Stimulated activated naive B cell treated with anti-CD40 and anti-IgM and Interleukin-4, amounts not matched to agents 10 μg/mL and 1 μg/mL and 100 μg/mL, for 72 hours (primary cell): ENCODE measurements around the gene TSPAN6.

Experiments used
- ATAC-seq, 2 donors: fragments of 150-1000 bp; cut with Tn5 transposase; replicated peaks; 2 replicates each; pipeline ENCODE4 v1.10.0; 2021; ENCODE audit warnings: moderate library complexity in 1 of 2
- DNase-seq: peaks from one replicate; pipeline ENCODE4 v3.0.0; 2021
- H3K27ac Mint-ChIP-seq: one replicate; pipeline ENCODE4 v1.8.0; 2022; ENCODE audit warnings: mild to moderate bottlenecking, mixed read lengths
- H3K27me3 Mint-ChIP-seq, 2 donors: one replicate each; pipeline ENCODE4 v1.8.0; 2022; ENCODE audit warnings: mixed read lengths in 2 of 2
- H3K36me3 Mint-ChIP-seq, 2 donors: one replicate each; pipeline ENCODE4 v1.8.0; 2022; ENCODE audit warnings: mixed read lengths in 2 of 2, mild to moderate bottlenecking in 1 of 2
- H3K4me1 Mint-ChIP-seq, 2 donors: one replicate each; pipeline ENCODE4 v1.8.0; 2022; ENCODE audit warnings: mixed read lengths in 2 of 2, mild to moderate bottlenecking in 1 of 2
- H3K4me3 Mint-ChIP-seq, 2 donors: one replicate each; pipeline ENCODE4 v1.8.0; 2022; ENCODE audit warnings: mild to moderate bottlenecking in 2 of 2, mixed read lengths in 2 of 2, moderate library complexity in 1 of 2
- H3K9me3 Mint-ChIP-seq, 2 donors: one replicate each; pipeline ENCODE4 v1.8.0; 2022; ENCODE audit warnings: mixed read lengths in 2 of 2, mild to moderate bottlenecking in 1 of 2

The TSPAN6 gene

GRCh38 chrX:100635040-100635439 is 1.6 kb downstream of the TSPAN6 start:
- Mint-ChIP-seq H3K4me1 (peaks cover 5 to 11% of the 10 kb centered on the region in 2 donors), H3K9me3 (peaks cover 0 to 2% of the 10 kb centered on the region in 2 donors), H3K4me3 (no peak overlapping the region), H3K36me3 (no peaks in the 10 kb centered on the region), H3K27me3 (peaks cover 32 to 44% of the 10 kb centered on the region in 2 donors), H3K27ac (no peak overlapping the region)
- DNase-seq (no peak), ATAC-seq (no peak)

GRCh38 chrX:100625985-100626491 is 10.6 kb downstream of the TSPAN6 start:
- Mint-ChIP-seq H3K9me3 (no peaks in the 10 kb centered on the region), H3K27me3 (peaks cover 7 to 33% of the 10 kb centered on the region in 2 donors), H3K4me1 (peaks cover 8% of the 10 kb centered on the region in 2 donors), H3K27ac (no peak overlapping the region), H3K36me3 (no peaks in the 10 kb centered on the region), H3K4me3 (no peak overlapping the region)
- ATAC-seq (peak; percentile 94), DNase-seq (peak; percentile 44)

DNA sequence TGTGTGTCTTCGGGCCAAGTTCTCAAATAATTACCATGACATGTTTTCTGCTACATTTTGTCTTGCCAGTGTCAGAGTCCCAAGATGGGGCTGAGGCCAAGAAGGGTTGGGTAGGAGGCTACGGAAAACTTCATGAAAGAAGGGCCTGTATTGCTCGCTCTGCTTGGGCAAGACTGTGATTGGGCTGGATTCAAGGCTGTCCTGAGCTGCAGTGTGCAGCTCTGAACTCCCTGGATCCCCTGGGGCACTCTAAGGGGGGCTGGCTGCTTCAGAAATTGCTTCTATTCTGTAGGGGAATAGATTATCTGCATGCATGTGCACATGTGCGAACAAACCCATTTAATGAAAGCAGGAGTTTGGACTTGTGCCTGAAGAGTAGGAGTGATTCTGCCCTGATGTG is 13.6 kb downstream of the TSPAN6 start:
- no peak for DNase-seq
- Mint-ChIP-seq H3K27ac (no peak overlapping the region), H3K4me1 (peaks cover 8% of the 10 kb centered on the region in 2 donors), H3K9me3 (peaks cover 0 to 3% of the 10 kb centered on the region in 2 donors), H3K36me3 (no peaks in the 10 kb centered on the region), H3K4me3 (no peak overlapping the region), H3K27me3 (peaks cover 21% of the 10 kb centered on the region in 2 donors)
- ATAC-seq, result no peak

GRCh38 chrX:100615005-100615404 is 21.6 kb downstream of the TSPAN6 start:
- no peak overlapping the region for H3K4me3 Mint-ChIP-seq
- H3K27ac Mint-ChIP-seq, result no peak overlapping the region
- no peaks in the 10 kb centered on the region for H3K4me1 Mint-ChIP-seq
- peak; percentile 95 to 99 for ATAC-seq
- H3K27me3 Mint-ChIP-seq, result peaks cover 27 to 43% of the 10 kb centered on the region in 2 donors
- no peaks in the 10 kb centered on the region for H3K9me3 Mint-ChIP-seq
- peak; percentile 19 for DNase-seq
- H3K36me3 Mint-ChIP-seq, result no peaks in the 10 kb centered on the region

- no peak for DNase-seq
- no peak for ATAC-seq
- Mint-ChIP-seq H3K27me3 (peaks cover 14 to 42% of the 10 kb centered on the region in 2 donors), H3K27ac (no peak overlapping the region), H3K36me3 (no peaks in the 10 kb centered on the region), H3K4me3 (no peak overlapping the region), H3K4me1 (peaks cover 0 to under 1% of the 10 kb centered on the region in 2 donors), H3K9me3 (no peaks in the 10 kb centered on the region)
Observed at GRCh38 chrX:100611951-100612350, 24.7 kb downstream of the TSPAN6 start.

- Mint-ChIP-seq H3K9me3 (no peaks in the 10 kb centered on the region), H3K27ac (no peak overlapping the region), H3K27me3 (peaks cover 4 to 34% of the 10 kb centered on the region in 2 donors), H3K36me3 (no peaks in the 10 kb centered on the region), H3K4me1 (peaks cover 4 to 7% of the 10 kb centered on the region in 2 donors), H3K4me3 (no peak overlapping the region)
- ATAC-seq (no peak), DNase-seq (no peak)
Observed at GRCh38 chrX:100609591-100609990, 27.0 kb downstream of the TSPAN6 start.

GRCh38 chrX:100606753-100607152 is 29.9 kb downstream of the TSPAN6 start:
- peaks cover 4 to 7% of the 10 kb centered on the region in 2 donors for H3K4me1 Mint-ChIP-seq
- no peaks in the 10 kb centered on the region for H3K36me3 Mint-ChIP-seq
- H3K4me3 Mint-ChIP-seq, result no peak overlapping the region
- no peaks in the 10 kb centered on the region for H3K9me3 Mint-ChIP-seq
- ATAC-seq (peak; percentile 80 to 94), DNase-seq (no peak)
- H3K27ac Mint-ChIP-seq, result no peak overlapping the region
- peaks cover 14 to 29% of the 10 kb centered on the region in 2 donors for H3K27me3 Mint-ChIP-seq

DNA sequence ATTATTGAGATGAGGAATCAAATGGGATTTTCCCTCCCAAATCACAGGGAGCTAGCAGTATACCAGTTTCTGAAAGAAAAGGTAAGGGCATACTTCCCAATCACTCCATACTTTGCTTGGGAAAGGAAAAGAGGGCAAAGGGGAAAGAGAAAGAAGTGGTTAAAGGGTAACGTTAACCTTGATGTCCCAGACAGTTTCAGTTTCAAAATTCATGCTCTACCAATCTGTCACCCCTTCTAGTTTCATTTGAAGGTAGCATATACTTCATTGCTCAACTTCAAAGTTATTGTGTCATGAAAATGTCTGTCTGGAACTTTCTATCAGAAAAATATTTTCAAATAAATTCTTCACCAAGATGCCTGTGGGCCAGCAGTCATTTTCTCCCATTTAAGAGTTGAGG is 35.8 kb downstream of the TSPAN6 start:
- peaks cover 12 to 20% of the 10 kb centered on the region in 2 donors for H3K27me3 Mint-ChIP-seq
- ATAC-seq, result peak; percentile 62 to 83

DNA sequence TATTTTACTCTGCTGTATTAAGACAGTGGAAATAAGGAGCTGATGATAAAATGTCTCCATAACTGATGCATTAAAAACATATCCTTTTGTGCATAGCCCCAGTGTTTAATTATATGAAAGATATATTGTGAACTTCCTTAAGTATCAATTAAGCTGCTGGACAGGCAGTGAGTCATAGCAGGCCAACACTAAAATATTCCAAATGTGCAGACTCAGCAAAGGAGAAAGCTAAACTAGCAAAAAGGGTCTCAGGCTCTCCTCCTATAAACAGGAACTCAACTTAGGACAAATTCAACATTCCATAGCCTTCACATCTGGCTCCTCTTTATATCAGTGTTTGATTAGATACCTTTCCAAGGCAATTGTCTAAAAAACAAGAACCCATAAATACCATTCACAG is 36.3 kb downstream of the TSPAN6 start:
- H3K4me1 Mint-ChIP-seq, result peaks cover 4 to 7% of the 10 kb centered on the region in 2 donors
- H3K27ac Mint-ChIP-seq, result no peak overlapping the region
- no peaks in the 10 kb centered on the region for H3K36me3 Mint-ChIP-seq
- H3K4me3 Mint-ChIP-seq, result no peak overlapping the region
- DNase-seq, result no peak
- H3K9me3 Mint-ChIP-seq, result no peaks in the 10 kb centered on the region
- H3K27me3 Mint-ChIP-seq, result peaks cover 16 to 24% of the 10 kb centered on the region in 2 donors
- no peak for ATAC-seq

More for the DNA sequence above, 35.8 kb downstream of the TSPAN6 start:
- Mint-ChIP-seq H3K4me3 (no peak overlapping the region), H3K4me1 (peaks cover 4 to 7% of the 10 kb centered on the region in 2 donors), H3K9me3 (no peaks in the 10 kb centered on the region), H3K27ac (no peak overlapping the region), H3K36me3 (no peaks in the 10 kb centered on the region)
- DNase-seq, result no peak

GRCh38 chrX:100599456-100599855 is 37.1 kb downstream of the TSPAN6 start:
- DNase-seq (no peak), ATAC-seq (no peak)
- no peaks in the 10 kb centered on the region for H3K9me3 Mint-ChIP-seq
- peaks cover 4 to 7% of the 10 kb centered on the region in 2 donors for H3K4me1 Mint-ChIP-seq
- peaks cover 20% of the 10 kb centered on the region in 2 donors for H3K27me3 Mint-ChIP-seq
- no peak overlapping the region for H3K4me3 Mint-ChIP-seq
- no peak overlapping the region for H3K27ac Mint-ChIP-seq
- no peaks in the 10 kb centered on the region for H3K36me3 Mint-ChIP-seq

DNA sequence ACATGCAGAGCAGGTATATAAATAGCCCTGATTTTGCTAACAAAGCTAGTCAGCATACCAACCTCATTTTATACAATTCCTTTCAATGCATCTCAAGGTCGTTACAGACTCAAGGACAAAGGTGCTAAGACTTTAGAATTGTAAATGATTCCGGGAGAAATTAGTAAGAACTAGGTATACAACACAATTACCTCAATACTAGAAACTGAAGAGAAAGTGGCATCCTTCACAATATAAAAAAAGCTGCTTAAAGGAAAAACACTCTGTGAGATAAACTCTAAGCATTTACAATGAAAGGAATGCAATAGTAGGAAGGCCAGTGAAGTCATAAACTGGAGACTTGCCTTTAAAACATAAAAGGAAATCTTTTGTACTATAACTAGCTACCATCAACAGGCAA is 40.0 kb downstream of the TSPAN6 start:
- no peak for DNase-seq
- ATAC-seq, result no peak
- H3K4me3 Mint-ChIP-seq, result no peak overlapping the region

DNA sequence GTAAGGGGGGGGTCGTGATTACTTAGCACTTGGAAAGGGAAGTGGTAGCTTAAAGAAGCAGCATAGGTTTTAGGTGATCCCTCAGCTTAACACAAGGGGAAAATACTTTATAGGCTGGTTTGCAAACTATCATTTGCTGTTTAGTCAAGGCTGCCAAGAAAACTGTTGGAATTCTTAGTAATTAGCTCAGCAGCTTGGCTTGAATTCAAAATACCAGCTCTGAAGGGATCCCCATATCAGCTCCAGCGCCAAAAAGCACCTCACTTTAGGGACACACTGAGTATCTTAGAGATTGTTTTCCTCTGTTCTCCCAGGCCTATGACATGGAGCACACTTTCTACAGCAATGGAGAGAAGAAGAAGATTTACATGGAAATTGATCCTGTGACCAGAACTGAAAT is 43.0 kb downstream of the TSPAN6 start:
- Mint-ChIP-seq H3K9me3 (no peaks in the 10 kb centered on the region), H3K27ac (no peak overlapping the region), H3K4me1 (no peaks in the 10 kb centered on the region), H3K36me3 (no peaks in the 10 kb centered on the region), H3K4me3 (no peak overlapping the region), H3K27me3 (peaks cover 26 to 29% of the 10 kb centered on the region in 2 donors)
- DNase-seq (no peak), ATAC-seq (no peak)

More for the DNA sequence above, 40.0 kb downstream of the TSPAN6 start:
- no peak overlapping the region for H3K27ac Mint-ChIP-seq
- peaks cover 4 to 7% of the 10 kb centered on the region in 2 donors for H3K4me1 Mint-ChIP-seq
- H3K36me3 Mint-ChIP-seq, result no peaks in the 10 kb centered on the region
- H3K9me3 Mint-ChIP-seq, result no peaks in the 10 kb centered on the region
- H3K27me3 Mint-ChIP-seq, result peaks cover 12 to 13% of the 10 kb centered on the region in 2 donors

DNA sequence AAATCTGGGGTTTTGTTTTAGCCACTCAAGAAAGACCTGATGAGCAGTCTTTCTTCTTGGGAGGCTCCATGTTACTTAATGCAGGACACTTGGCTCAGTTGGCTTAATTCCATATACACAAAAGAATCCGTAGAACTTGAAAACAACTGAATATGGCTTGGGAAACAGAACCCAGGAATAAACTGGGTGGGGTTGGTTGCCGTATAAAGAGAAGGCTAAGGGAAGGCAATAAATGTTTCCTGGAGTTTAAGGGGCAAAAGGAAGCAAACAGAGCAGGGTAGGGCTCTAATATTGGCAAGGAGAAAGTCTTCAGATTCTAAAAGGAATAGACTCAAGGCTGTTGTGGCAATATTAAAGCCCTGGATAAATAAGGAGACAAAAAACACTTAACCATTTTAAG is 43.5 kb downstream of the TSPAN6 start:
- no peak for ATAC-seq

GRCh38 chrX:100591256-100592051 is 45.2 kb downstream of the TSPAN6 start:
- H3K4me3 Mint-ChIP-seq, result no peak overlapping the region
- H3K27ac Mint-ChIP-seq, result no peak overlapping the region
- no peaks in the 10 kb centered on the region for H3K4me1 Mint-ChIP-seq
- no peaks in the 10 kb centered on the region for H3K36me3 Mint-ChIP-seq
- DNase-seq, result no peak
- H3K27me3 Mint-ChIP-seq, result peaks cover 31 to 34% of the 10 kb centered on the region in 2 donors
- no peak for ATAC-seq
- H3K9me3 Mint-ChIP-seq, result no peaks in the 10 kb centered on the region

More for the DNA sequence above, 43.5 kb downstream of the TSPAN6 start:
- Mint-ChIP-seq H3K4me1 (no peaks in the 10 kb centered on the region), H3K27me3 (peaks cover 31 to 34% of the 10 kb centered on the region in 2 donors), H3K9me3 (no peaks in the 10 kb centered on the region), H3K36me3 (no peaks in the 10 kb centered on the region), H3K4me3 (no peak overlapping the region), H3K27ac (no peak overlapping the region)
- DNase-seq, result no peak

DNA sequence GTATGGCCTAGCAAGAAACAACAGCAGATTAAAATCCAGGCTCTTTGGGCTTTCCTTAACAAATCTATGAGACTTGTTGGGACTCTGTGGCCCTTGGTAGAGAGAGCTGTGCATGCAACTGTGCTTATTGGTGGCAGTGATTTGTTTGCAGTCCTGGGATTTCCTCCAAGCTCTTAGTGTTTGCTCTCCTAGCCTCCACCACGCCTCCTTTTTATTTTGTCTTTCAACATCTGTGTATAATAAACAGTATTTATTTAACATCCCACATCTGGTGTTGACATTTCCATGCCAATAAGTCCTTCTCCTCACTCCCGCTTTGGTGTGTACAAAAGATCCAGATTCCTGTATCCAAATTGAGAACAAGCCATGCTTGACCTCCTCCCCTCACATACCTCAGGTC is 48.7 kb downstream of the TSPAN6 start:
- Mint-ChIP-seq H3K27ac (no peak overlapping the region), H3K9me3 (no peaks in the 10 kb centered on the region), H3K4me3 (no peak overlapping the region), H3K36me3 (no peaks in the 10 kb centered on the region), H3K27me3 (peaks cover 38 to 40% of the 10 kb centered on the region in 2 donors), H3K4me1 (no peaks in the 10 kb centered on the region)
- ATAC-seq, result no peak
- no peak for DNase-seq
